CD4-positive, alpha-beta T cell treated with Interleukin-21 for 1 hour (primary cell): ENCODE data around the gene RNF144A.
"Not testable (repeated sequence)": the region's sequence is repeated elsewhere in the genome, so short reads cannot be mapped to it uniquely, and the experiment has no call there.

Experiments
- DNase-seq: peaks from one replicate; pipeline ENCODE4 v3.0.0-alpha.2; 2020

Gene RNF144A, protein sequence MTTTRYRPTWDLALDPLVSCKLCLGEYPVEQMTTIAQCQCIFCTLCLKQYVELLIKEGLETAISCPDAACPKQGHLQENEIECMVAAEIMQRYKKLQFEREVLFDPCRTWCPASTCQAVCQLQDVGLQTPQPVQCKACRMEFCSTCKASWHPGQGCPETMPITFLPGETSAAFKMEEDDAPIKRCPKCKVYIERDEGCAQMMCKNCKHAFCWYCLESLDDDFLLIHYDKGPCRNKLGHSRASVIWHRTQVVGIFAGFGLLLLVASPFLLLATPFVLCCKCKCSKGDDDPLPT

GRCh38 chr2:6917071-6917760 lies at the start of gene RNF144A:
TSS of gene RNF144A (plus strand) at chr2:6917412. CDS start at chr2:6996927, 79,515 bp downstream.
- DNase-seq: peak; percentile 75

- no peak for DNase-seq
Observed at GRCh38 chr2:6872394-6872793, 44.8 kb upstream of the RNF144A start.

DNA sequence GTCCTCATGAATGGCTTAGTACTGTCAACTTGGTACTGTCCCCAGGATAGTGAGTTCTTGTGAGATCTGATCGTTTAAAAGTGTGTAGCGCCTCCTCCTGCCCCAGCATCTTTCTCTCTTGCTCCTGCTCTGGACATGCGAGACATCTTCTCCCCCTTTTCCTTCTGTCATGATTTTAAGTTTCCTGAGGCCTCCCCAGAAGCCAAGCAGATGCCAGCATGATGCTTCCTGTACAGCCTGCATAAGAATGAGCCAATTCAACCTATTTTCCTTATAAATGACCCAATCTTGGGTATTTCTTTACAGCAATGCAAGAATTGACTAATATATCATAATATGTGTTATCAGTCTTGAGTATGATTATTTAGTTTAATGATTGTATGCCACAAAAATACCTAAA lies 43.2 kb upstream of the RNF144A start:
- DNase-seq: no peak

DNA sequence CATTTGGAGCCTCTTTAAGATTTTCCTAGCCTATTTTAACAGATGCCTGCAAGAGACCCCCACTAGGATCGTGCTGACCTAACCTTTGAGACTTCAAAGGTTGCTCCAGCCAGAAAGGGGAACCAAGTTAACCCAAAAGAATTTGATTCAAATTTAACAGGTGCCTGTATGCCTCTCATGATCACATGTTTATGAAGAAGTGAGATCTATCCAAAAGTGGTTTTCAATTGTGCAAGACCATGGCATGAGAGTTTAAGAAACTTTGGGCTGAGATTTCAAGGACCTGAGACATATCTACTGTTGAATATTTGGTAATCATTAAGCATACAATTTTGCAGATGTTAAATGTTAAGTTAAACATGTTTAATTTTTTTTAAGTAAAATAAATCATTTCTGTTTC lies 40.9 kb upstream of the RNF144A start:
- DNase-seq: no peak

- DNase-seq: peak; percentile 65
Observed at GRCh38 chr2:6877402-6878304, 39.6 kb upstream of the RNF144A start, which contains the start of gene RSAD2. TSS of gene RSAD2 (plus strand) at chr2:6877777. CDS start at chr2:6877801, 24 bp downstream.

- DNase-seq: no peak
Observed at GRCh38 chr2:6878549-6878948, 38.7 kb upstream of the RNF144A start.

GRCh38 chr2:6879011-6879410 lies 38.2 kb upstream of the RNF144A start:
- DNase-seq: no peak

GRCh38 chr2:6880200-6880733 lies 36.9 kb upstream of the RNF144A start:
- DNase-seq: peak; percentile 56

DNA sequence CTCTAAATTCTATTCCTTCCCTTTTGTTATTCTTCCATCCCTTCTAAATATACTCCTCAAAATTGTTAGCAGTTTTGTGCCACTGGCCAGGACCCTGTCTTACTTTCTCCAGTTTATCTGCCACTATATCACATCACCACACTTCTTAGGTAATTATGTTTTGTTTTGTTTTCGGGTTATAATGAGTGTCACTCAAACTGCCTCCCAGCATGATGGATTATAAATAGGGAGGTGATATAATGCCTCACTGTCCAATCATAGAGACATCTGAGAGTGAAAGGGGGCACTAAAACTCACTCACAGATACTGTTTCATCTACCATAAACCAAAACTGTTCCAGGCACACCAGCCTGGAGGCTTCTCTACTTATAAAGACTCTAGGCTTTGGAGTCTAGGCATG lies 36.2 kb upstream of the RNF144A start:
- DNase-seq: no peak

GRCh38 chr2:6881516-6881915 lies 35.7 kb upstream of the RNF144A start:
- DNase-seq: no peak

- no peak for DNase-seq
Observed at GRCh38 chr2:6883448-6884122, 33.6 kb upstream of the RNF144A start.

DNA sequence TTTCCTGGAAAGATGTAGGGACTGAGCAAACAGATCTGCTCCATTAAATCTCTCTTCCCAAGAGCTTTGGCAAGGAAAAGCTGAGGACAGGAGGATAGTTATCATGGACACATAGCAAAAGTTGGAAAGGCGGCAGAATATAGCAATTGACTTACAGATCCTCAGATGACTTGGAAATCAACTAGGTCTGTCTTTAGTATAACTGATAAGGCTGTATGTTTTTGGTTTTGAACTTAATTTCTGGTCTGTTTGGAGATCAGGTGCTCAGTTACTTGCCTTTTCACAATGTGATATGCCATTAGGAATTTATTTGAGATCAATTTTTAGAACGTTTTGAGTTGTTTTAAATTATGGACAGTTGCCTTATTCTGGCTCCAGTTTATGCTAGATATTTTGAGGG lies 31.7 kb upstream of the RNF144A start:
- no peak for DNase-seq

GRCh38 chr2:6885968-6886367 lies 31.2 kb upstream of the RNF144A start:
- no peak for DNase-seq

- no peak for DNase-seq
Observed at GRCh38 chr2:6887751-6888192, 29.4 kb upstream of the RNF144A start.

- DNase-seq: no peak
Observed at GRCh38 chr2:6888724-6889123, 28.5 kb upstream of the RNF144A start.

- no peak for DNase-seq
Observed at GRCh38 chr2:6893876-6894482, 23.2 kb upstream of the RNF144A start.

GRCh38 chr2:6896930-6897759 lies 20.1 kb upstream of the RNF144A start:
- DNase-seq: peak; percentile 58

DNA sequence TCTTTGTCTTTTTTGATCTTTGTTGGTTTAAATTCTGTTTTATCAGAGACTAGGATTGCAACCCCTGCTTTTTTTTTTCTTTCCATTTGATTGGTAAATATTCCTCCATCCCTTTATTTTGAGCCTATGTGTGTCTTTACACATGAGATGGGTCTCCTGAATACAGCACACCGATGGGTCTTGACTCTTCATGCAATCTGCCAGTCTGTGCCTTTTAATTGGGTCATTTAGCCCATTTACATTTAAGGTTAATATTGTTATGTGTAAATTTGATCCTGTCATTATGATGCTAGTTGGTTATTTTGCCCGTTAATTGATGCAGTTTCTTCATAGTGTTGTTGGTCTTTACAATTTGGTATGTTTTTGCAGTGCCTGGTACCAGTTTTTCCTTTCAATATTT lies 14.6 kb upstream of the RNF144A start:
- not testable (repeated sequence) for DNase-seq

GRCh38 chr2:6905668-6906067 lies 11.5 kb upstream of the RNF144A start:
- no peak for DNase-seq

GRCh38 chr2:6906165-6906741 lies 11.0 kb upstream of the RNF144A start:
- no peak for DNase-seq

DNA sequence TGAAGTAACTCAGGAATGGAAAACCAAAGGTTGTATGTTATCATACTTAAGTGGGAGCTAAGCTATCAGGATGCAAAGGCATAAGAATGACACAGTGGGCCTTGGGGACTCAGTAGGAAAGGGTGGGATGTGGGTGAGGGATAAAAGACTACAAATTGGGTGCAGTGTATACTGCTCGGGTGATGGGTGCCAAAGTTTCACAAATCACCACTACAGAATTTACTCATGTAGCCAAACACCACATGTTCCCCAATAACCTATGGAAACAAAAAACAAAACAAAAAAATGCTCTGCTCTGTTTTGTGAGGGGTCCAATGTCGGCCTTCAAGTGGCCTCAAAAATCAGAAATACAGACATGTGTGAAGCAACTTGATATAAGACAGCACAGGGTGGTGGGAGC lies 8.9 kb upstream of the RNF144A start:
- DNase-seq: no peak
